Raji (cell line): Measurements from ENCODE around the gene ZDHHC11.
A peak's percentile ranks its signal among the peaks of the same experiment; 100 is the strongest.

Experiments used
- POLR2A ChIP-seq: IDR thresholded peaks from 2 replicates; pipeline ENCODE4 v1.6.1; 2011; ENCODE audit warnings: low read depth, low read length, control low read depth; ENCODE audit not compliant: insufficient read depth

Gene ZDHHC11

GRCh38 chr5:850511-851006, at the start of gene ZDHHC11:
Gene ZDHHC11, minus strand, starts transcription at chr5:850986. Its CDS starts 384 bp downstream, at chr5:850602.
- no peak for TF ChIP-seq POLR2A

- no peak for TF ChIP-seq POLR2A
Measured at GRCh38 chr5:893711-894110, 42.9 kb upstream of the ZDHHC11 start.

GRCh38 chr5:893137-893506, 42.3 kb upstream of the ZDHHC11 start:
- no peak for TF ChIP-seq POLR2A

- peak; percentile 83 for TF ChIP-seq POLR2A
Measured at GRCh38 chr5:892394-893136, 41.8 kb upstream of the ZDHHC11 start, which contains the start of the genes BRD9 and TRIP13. Gene BRD9, minus strand, starts transcription at chr5:892801. Its CDS starts 144 bp downstream, at chr5:892657. Gene TRIP13, plus strand, starts transcription at chr5:892884. Its CDS starts 115 bp downstream, at chr5:892999.

GRCh38 chr5:891837-892393, 41.1 kb upstream of the ZDHHC11 start:
- no peak for TF ChIP-seq POLR2A

GRCh38 chr5:891117-891836, 40.5 kb upstream of the ZDHHC11 start:
- no peak for TF ChIP-seq POLR2A

GRCh38 chr5:889075-889710, 38.4 kb upstream of the ZDHHC11 start:
- no peak for TF ChIP-seq POLR2A

GRCh38 chr5:888638-889035, 37.9 kb upstream of the ZDHHC11 start:
- TF ChIP-seq POLR2A, result no peak

GRCh38 chr5:887947-888637, 37.3 kb upstream of the ZDHHC11 start:
- TF ChIP-seq POLR2A, result no peak

GRCh38 chr5:886716-887325, 36.0 kb upstream of the ZDHHC11 start:
- TF ChIP-seq POLR2A, result no peak

- TF ChIP-seq POLR2A, result no peak
Measured at GRCh38 chr5:886036-886435, 35.2 kb upstream of the ZDHHC11 start.

- no peak for TF ChIP-seq POLR2A
Measured at GRCh38 chr5:885529-885928, 34.7 kb upstream of the ZDHHC11 start.

- no peak for TF ChIP-seq POLR2A
Measured at GRCh38 chr5:885127-885442, 34.3 kb upstream of the ZDHHC11 start.

GRCh38 chr5:884345-885126, 33.8 kb upstream of the ZDHHC11 start:
- no peak for TF ChIP-seq POLR2A
